Left kidney (tissue), 8 donors: ENCODE measurements around the gene NOG. TPM values are rescaled to one million over a fixed set of nuclear protein-coding genes. Genes with fewer than 3 reads are reported as not detected.

Source experiments
- DNase-seq: peaks from one replicate; pipeline ENCODE4 v3.0.0-alpha.2; 2013
- long read RNA-seq, 8 donors: transcript quantifications; one replicate each; lab custom pipeline, GENCODE V29; 2026
- polyA plus RNA-seq: library from polyadenylated mRNA; unstranded; fragments of 120-200 nt; gene quantifications from one replicate; pipeline ENCODE4 v1.2.1, GENCODE V29; 2013; ENCODE audit not compliant: insufficient read length

The NOG gene
- polyA plus RNA-seq = 1.1 TPM
- long read RNA-seq, donor 1, partial matches to known transcripts = 0 of 4 reads
- long read RNA-seq, donor 1, other reads (novel, unspliced or antisense) = 0 of 4 reads
- long read RNA-seq, donor 2, partial matches to known transcripts = 0 of 2 reads
- long read RNA-seq, donor 2, other reads (novel, unspliced or antisense) = 0 of 2 reads
- long read RNA-seq, donor 3, partial matches to known transcripts = 0 of 2 reads
- long read RNA-seq, donor 3, other reads (novel, unspliced or antisense) = 0 of 2 reads
- long read RNA-seq, donor 4, partial matches to known transcripts = 0 of 1 reads
- long read RNA-seq, donor 4, other reads (novel, unspliced or antisense) = 0 of 1 reads
- long read RNA-seq, donor 5, partial matches to known transcripts = 0 of 2 reads
- long read RNA-seq, donor 5, other reads (novel, unspliced or antisense) = 0 of 2 reads
- long read RNA-seq, donor 6, transcript NOG-201 (1 exons, 1,892 nt) = major isoform, 9 of 9 reads
- long read RNA-seq, donor 6, partial matches to known transcripts = 0 of 9 reads
- long read RNA-seq, donor 6, other reads (novel, unspliced or antisense) = 0 of 9 reads
- long read RNA-seq, donor 7, transcript NOG-201 (1 exons, 1,892 nt) = major isoform, 7 of 7 reads
- long read RNA-seq, donor 7, partial matches to known transcripts = 0 of 7 reads
- long read RNA-seq, donor 7, other reads (novel, unspliced or antisense) = 0 of 7 reads
- long read RNA-seq, donor 8, transcript NOG-201 (1 exons, 1,892 nt) = major isoform, 6 of 6 reads
- long read RNA-seq, donor 8, partial matches to known transcripts = 0 of 6 reads
- long read RNA-seq, donor 8, other reads (novel, unspliced or antisense) = 0 of 6 reads

- peak; percentile 57 for DNase-seq
Measured at GRCh38 chr17:56593646-56594319, at the start of gene NOG. Gene NOG (plus strand): TSS chr17:56593699. CDS start chr17:56594224, 525 bp downstream.

GRCh38 chr17:56545106-56545505 is 48.4 kb upstream of the NOG start:
- DNase-seq = no peak

- no peak for DNase-seq
Measured at GRCh38 chr17:56545930-56546329, 47.6 kb upstream of the NOG start.

- DNase-seq = no peak
Measured at GRCh38 chr17:56548661-56549060, 44.8 kb upstream of the NOG start.

GRCh38 chr17:56549501-56549900 is 44.0 kb upstream of the NOG start:
- DNase-seq = no peak

- DNase-seq = no peak
Measured at GRCh38 chr17:56557682-56558081, 35.8 kb upstream of the NOG start.

GRCh38 chr17:56558088-56558487 is 35.4 kb upstream of the NOG start:
- no peak for DNase-seq

- DNase-seq = no peak
Measured at GRCh38 chr17:56570199-56570598, 23.3 kb upstream of the NOG start.

- no peak for DNase-seq
Measured at GRCh38 chr17:56571456-56571855, 22.0 kb upstream of the NOG start.

- DNase-seq = no peak
Measured at GRCh38 chr17:56577190-56577842, 16.2 kb upstream of the NOG start.

GRCh38 chr17:56577843-56578204 is 15.7 kb upstream of the NOG start:
- DNase-seq = no peak

- no peak for DNase-seq
Measured at GRCh38 chr17:56581635-56582627, 11.6 kb upstream of the NOG start.

GRCh38 chr17:56583772-56584171 is 9.7 kb upstream of the NOG start:
- DNase-seq = no peak

GRCh38 chr17:56587298-56587697 is 6.2 kb upstream of the NOG start:
- DNase-seq = no peak

- DNase-seq = peak; percentile 64
Measured at GRCh38 chr17:56592487-56593085, 913 bp upstream of the NOG start.

GRCh38 chr17:56593086-56593645 is 333 bp upstream of the NOG start:
- peak; percentile 70 for DNase-seq

GRCh38 chr17:56594320-56595107 is 1.0 kb downstream of the NOG start:
- DNase-seq = no peak

- no peak for DNase-seq
Measured at GRCh38 chr17:56595108-56595418, 1.6 kb downstream of the NOG start.
